ENCODE results near the gene BRD7. TPM values are rescaled to one million over a fixed set of nuclear protein-coding genes. Genes with fewer than 3 reads are reported as not detected.

The BRD7 gene
- polyA plus RNA-seq, 3 donors, result 11.4 to 33.0 (median 21.2) TPM

DNA sequence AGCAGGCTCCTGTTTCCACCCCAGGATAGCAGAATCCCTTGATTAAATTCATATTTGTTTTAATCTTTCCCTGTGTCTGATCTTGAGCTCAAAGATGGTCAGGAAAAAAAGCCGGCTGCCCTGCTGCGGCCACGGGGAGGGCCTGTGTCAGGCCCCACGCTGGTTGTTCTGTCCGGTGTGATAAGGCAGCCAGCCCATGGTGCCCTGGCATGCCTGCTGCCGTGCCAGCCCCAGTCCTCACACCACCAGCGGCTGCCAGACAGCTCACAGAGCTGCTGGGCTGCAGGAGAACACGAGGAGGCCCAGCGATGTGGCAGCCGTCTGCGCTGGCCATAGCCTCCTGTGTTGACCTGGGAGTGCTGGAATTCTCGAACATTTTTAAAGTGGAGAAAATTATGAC is 34.7 kb upstream of the BRD7 start:
- no peaks in the 10 kb centered on the region for H3K27me3 ChIP-seq (ENCODE audit: control insufficient read depth in 2 of 2, insufficient read depth in 2 of 2, low read length in 2 of 2)
- WGBS (ENCODE audit: insufficient coverage), result 91% methylated on average over 12 of the region's 12 CpGs
- Mint-ChIP-seq H3K9me3 (peaks cover 0 to 2% (median 0%) of the 10 kb centered on the region in 7 donors), H3K27me3 (ENCODE audit: low read depth in 3 of 3) (peaks cover 3 to 9% (median 3%) of the 10 kb centered on the region in 3 donors), H3K4me1 (peaks cover 3% of the 10 kb centered on the region), H3K4me3 (no peak overlapping the region), H3K27ac (no peak overlapping the region), H3K36me3 (no peaks in the 10 kb centered on the region)
- intact Hi-C loops (cut with micrococcal nuclease), result no loop called here
- no peak overlapping the region for H3K4me3 ChIP-seq (replicated peaks in 1 of 3; ENCODE audit: low read depth in 2 of 3, low read length in 3 of 3)
- no peak for TF ChIP-seq CTCF (IDR thresholded peaks at IDR 0.05)
- H3K9me3 ChIP-seq (replicated peaks in 1 of 2; ENCODE audit: control insufficient read depth in 1 of 2, insufficient read depth in 1 of 2, low read length in 2 of 2), result no peaks in the 10 kb centered on the region
- DNase-seq, result no peak
- no peaks in the 10 kb centered on the region for H3K36me3 ChIP-seq (replicated peaks in 1 of 2; ENCODE audit: control insufficient read depth in 1 of 2, insufficient read depth in 2 of 2, low read length in 2 of 2)
- H4K20me1 ChIP-seq (ENCODE audit: insufficient read depth, low read length), result no peaks in the 10 kb centered on the region
- H2AFZ ChIP-seq (ENCODE audit: insufficient read depth, low read depth, low read length, poor library complexity, severe bottlenecking), result no peak overlapping the region
- no peak overlapping the region for H3K9ac ChIP-seq (ENCODE audit: insufficient read depth, low read length, poor library complexity, severe bottlenecking)
- H3K27ac ChIP-seq (ENCODE audit: low read depth in 1 of 2, low read length in 2 of 2), result no peak overlapping the region
- no peak overlapping the region for H3K4me2 ChIP-seq (replicated peaks; ENCODE audit: extremely low read depth, low read length, poor library complexity, severe bottlenecking)
- no peaks in the 10 kb centered on the region for H3K4me1 ChIP-seq (ENCODE audit: control insufficient read depth in 1 of 2, insufficient read depth in 2 of 2, low read length in 2 of 2)
- H3K79me2 ChIP-seq (ENCODE audit: insufficient read depth, low read length), result no peaks in the 10 kb centered on the region

- no peaks in the 10 kb centered on the region for H3K9me3 ChIP-seq (replicated peaks in 1 of 2; ENCODE audit: control insufficient read depth in 1 of 2, insufficient read depth in 1 of 2, low read length in 2 of 2)
- no peak overlapping the region for H3K27ac Mint-ChIP-seq
- H3K27me3 Mint-ChIP-seq (ENCODE audit: low read depth in 3 of 3), result peaks cover 3 to 9% (median 4%) of the 10 kb centered on the region in 3 donors
- H3K4me1 Mint-ChIP-seq, result peaks cover 3% of the 10 kb centered on the region
- no peak overlapping the region for H2AFZ ChIP-seq (ENCODE audit: insufficient read depth, low read depth, low read length, poor library complexity, severe bottlenecking)
- no peaks in the 10 kb centered on the region for H3K4me1 ChIP-seq (ENCODE audit: control insufficient read depth in 1 of 2, insufficient read depth in 2 of 2, low read length in 2 of 2)
- H3K36me3 Mint-ChIP-seq, result no peaks in the 10 kb centered on the region
- H3K9ac ChIP-seq (ENCODE audit: insufficient read depth, low read length, poor library complexity, severe bottlenecking), result no peak overlapping the region
- no peak overlapping the region for H3K27ac ChIP-seq (ENCODE audit: low read depth in 1 of 2, low read length in 2 of 2)
- 89% methylated on average over 8 of the region's 9 CpGs for WGBS (ENCODE audit: insufficient coverage)
- TF ChIP-seq CTCF (IDR thresholded peaks at IDR 0.05), result no peak
- no peaks in the 10 kb centered on the region for H3K27me3 ChIP-seq (ENCODE audit: control insufficient read depth in 2 of 2, insufficient read depth in 2 of 2, low read length in 2 of 2)
- no peak for DNase-seq
- H3K79me2 ChIP-seq (ENCODE audit: insufficient read depth, low read length), result no peaks in the 10 kb centered on the region
- no peaks in the 10 kb centered on the region for H3K36me3 ChIP-seq (replicated peaks in 1 of 2; ENCODE audit: control insufficient read depth in 1 of 2, insufficient read depth in 2 of 2, low read length in 2 of 2)
- H4K20me1 ChIP-seq (ENCODE audit: insufficient read depth, low read length), result no peaks in the 10 kb centered on the region
- H3K9me3 Mint-ChIP-seq, result peaks cover 0 to 2% (median 0%) of the 10 kb centered on the region in 7 donors
- H3K4me2 ChIP-seq (replicated peaks; ENCODE audit: extremely low read depth, low read length, poor library complexity, severe bottlenecking), result no peak overlapping the region
- no peak overlapping the region for H3K4me3 Mint-ChIP-seq
- no peak overlapping the region for H3K4me3 ChIP-seq (replicated peaks in 1 of 3; ENCODE audit: low read depth in 2 of 3, low read length in 3 of 3)
- intact Hi-C loops (cut with micrococcal nuclease), result no loop called here
These were observed 33.6 kb upstream of the BRD7 start for GRCh38 chr16:50402298-50402895.
